ENCODE results near the gene HTT. TPM values are rescaled to one million over a fixed set of nuclear protein-coding genes. Genes with fewer than 3 reads are reported as not detected.

Gene HTT
- total RNA-seq, 1 experiment from 2014 or later, result 64.4 TPM

- Histone ChIP-seq H3T11ph (ENCODE audit: low read length) (no peak overlapping the region), H4K8ac (replicated peaks; ENCODE audit: insufficient read length, low read depth, low read length) (no peak overlapping the region), H2BK15ac (ENCODE audit: low read depth, low read length) (no peak overlapping the region), H2BK5ac (ENCODE audit: insufficient read length, low read length) (no peak overlapping the region), H3K9ac (ENCODE audit: extremely low read depth, insufficient read length, low read length) (no peak overlapping the region), H2BK120ac (ENCODE audit: low read depth, low read length, poor library complexity, severe bottlenecking) (no peak overlapping the region), H3K4me2 (ENCODE audit: insufficient read depth, insufficient read length, low read length) (no peak overlapping the region), H3K56ac (ENCODE audit: insufficient read length, low read depth, low read length) (no peak overlapping the region), H2AK5ac (ENCODE audit: insufficient read length, low read length) (no peak overlapping the region), H3K18ac (ENCODE audit: insufficient read length, low read depth, low read length) (no peak overlapping the region), H3K23me2 (ENCODE audit: insufficient read length, low read depth, low read length, poor library complexity, severe bottlenecking) (no peaks in the 10 kb centered on the region), H3K14ac (ENCODE audit: insufficient read depth, low read length) (no peak overlapping the region), H3K9me3 (ENCODE audit: control insufficient read depth, low read depth, low read length) (no peaks in the 10 kb centered on the region), H2BK20ac (ENCODE audit: low read depth, low read length, poor library complexity, severe bottlenecking) (no peak overlapping the region), H3K4me1 (ENCODE audit: insufficient read depth, low read length) (no peaks in the 10 kb centered on the region), H4K91ac (ENCODE audit: insufficient read length, low read depth, low read length) (no peak overlapping the region), H3K27me3 (ENCODE audit: insufficient read depth, low read length) (no peaks in the 10 kb centered on the region), H3K79me2 (ENCODE audit: insufficient read depth, low read length) (no peaks in the 10 kb centered on the region), H2BK12ac (ENCODE audit: insufficient read length, low read depth, low read length) (no peak overlapping the region), H3K27ac (ENCODE audit: insufficient read length, low read depth, low read length) (no peak overlapping the region), H3K79me1 (ENCODE audit: insufficient read depth, low read depth, low read length, poor library complexity, severe bottlenecking) (no peaks in the 10 kb centered on the region), H4K5ac (ENCODE audit: insufficient read length, low read depth, low read length) (no peak overlapping the region), H4K20me1 (ENCODE audit: control insufficient read depth, insufficient read depth, insufficient read length) (no peaks in the 10 kb centered on the region), H3K23ac (ENCODE audit: insufficient read length, low read depth, low read length) (no peak overlapping the region), H2AFZ (ENCODE audit: low read length) (no peak overlapping the region), H3K4ac (ENCODE audit: low read depth, low read length) (no peak overlapping the region)
- H3K27ac Mint-ChIP-seq, result no peak overlapping the region; a peak in 1 of 7 replicates
- H3K9me3 Mint-ChIP-seq, result no peaks in the 10 kb centered on the region
- H3K4me1 Mint-ChIP-seq, result no peaks in the 10 kb centered on the region
- DNase-seq, result no peak
- peaks cover 23 to 76% (median 73%) of the 10 kb centered on the region in 3 experiments; a peak in 6 of 7 replicates for H3K36me3 Mint-ChIP-seq (ENCODE audit: insufficient read depth in 1 of 3, low read depth in 3 of 3)
- WGBS (ENCODE audit: extremely low coverage, insufficient read length, low lambda C conversion rate), result no CpG with 5 or more reads among the region's 17 CpGs
- no peaks in the 10 kb centered on the region for H3K27me3 Mint-ChIP-seq (ENCODE audit: low read depth)
- no peak for TF ChIP-seq CTCF (conservative IDR thresholded peaks at IDR 0.05)
- H3K4me3 Mint-ChIP-seq, result no peak overlapping the region
Measured at GRCh38 chr4:3209551-3210325, 135.3 kb downstream of the HTT start.
